GM12878 (cell line): ENCODE measurements around the gene SWI5. TPM values are rescaled to one million over a fixed set of nuclear protein-coding genes. Genes with fewer than 3 reads are reported as not detected.

Experiments used
- ATF2 ChIP-seq: IDR thresholded peaks from 2 replicates; pipeline ENCODE4 v1.6.1; 2012; ENCODE audit warnings: low read length, inconsistent platforms
- BRCA1 ChIP-seq: IDR thresholded peaks from 2 replicates; pipeline ENCODE4 v1.6.1; 2011; ENCODE audit warnings: low read depth, low read length, improper control_type of control experiment
- CREB1 ChIP-seq: IDR thresholded peaks from 2 replicates; pipeline ENCODE4 v1.6.1; 2012; ENCODE audit warnings: low read depth, mild to moderate bottlenecking, inconsistent platforms
- ELK1 ChIP-seq: IDR thresholded peaks from 2 replicates; pipeline ENCODE4 v1.6.1; 2012; ENCODE audit warnings: low read depth, low read length, improper control_type of control experiment
- ETV6 ChIP-seq, 2 experiments: fragments of 450-650 bp in 1 of 2; IDR thresholded peaks in 1 of 2; conservative IDR thresholded peaks in 1 of 2; 2 replicates each; pipeline ENCODE4 v1.6.1; 2014; ENCODE audit warnings: antibody characterized with exemption in 1 of 2, borderline replicate concordance in 1 of 2, low read depth in 1 of 2, mild to moderate bottlenecking in 1 of 2, moderate library complexity in 1 of 2
- HDAC6 ChIP-seq: fragments of 200-600 bp; sonication (generic); IDR thresholded peaks from one replicate; pipeline ENCODE4 v1.8.0; 2017; ENCODE audit warnings: antibody characterized with exemption; ENCODE audit not compliant: unreplicated experiment
- LARP7 ChIP-seq: fragments of 450-650 bp; IDR thresholded peaks from 2 replicates; pipeline ENCODE4 v1.6.1; 2017; ENCODE audit warnings: mild to moderate bottlenecking
- MEF2A ChIP-seq: IDR thresholded peaks from 2 replicates; pipeline ENCODE4 v1.6.1; 2011; ENCODE audit warnings: low read depth, mild to moderate bottlenecking, low read length, moderate library complexity; ENCODE audit not compliant: insufficient read depth
- MYC ChIP-seq: IDR thresholded peaks from 2 replicates; pipeline ENCODE4 v1.6.1; 2011; ENCODE audit warnings: mild to moderate bottlenecking, low read length, moderate library complexity, inconsistent platforms; ENCODE audit not compliant: insufficient read depth, insufficient replicate concordance, insufficient read length, severe bottlenecking
- RELA ChIP-seq: fragments of 450-650 bp; IDR thresholded peaks from 2 replicates; pipeline ENCODE4 v1.8.0; 2014; ENCODE audit warnings: borderline replicate concordance; ENCODE audit not compliant: partially characterized antibody
- SMAD1 ChIP-seq: fragments of 450-650 bp; IDR thresholded peaks from 2 replicates; pipeline ENCODE4 v1.6.1; 2018; ENCODE audit warnings: mild to moderate bottlenecking, low read depth; ENCODE audit not compliant: partially characterized antibody
- TAF1 ChIP-seq: IDR thresholded peaks from 2 replicates; pipeline ENCODE4 v1.6.1; 2011; ENCODE audit warnings: mild to moderate bottlenecking, low read depth, low read length, borderline replicate concordance
- TBL1XR1 ChIP-seq: IDR thresholded peaks from 2 replicates; pipeline ENCODE4 v1.6.1; 2012; ENCODE audit warnings: low read depth, low read length, improper control_type of control experiment
- TCF3 ChIP-seq: IDR thresholded peaks from 2 replicates; pipeline ENCODE4 v1.6.1; 2012; ENCODE audit warnings: low read depth, mild to moderate bottlenecking, low read length, borderline replicate concordance; ENCODE audit not compliant: insufficient read depth
- USF1 ChIP-seq: IDR thresholded peaks from 2 replicates; pipeline ENCODE4 v1.6.1; 2011; ENCODE audit warnings: borderline replicate concordance, low read depth, mild to moderate bottlenecking, moderate library complexity, mixed read lengths, low read length; ENCODE audit not compliant: insufficient read depth; ENCODE audit errors: extremely low read length
- YY1 ChIP-seq: IDR thresholded peaks from 2 replicates; pipeline ENCODE4 v1.6.1; 2011; ENCODE audit warnings: low read depth, mild to moderate bottlenecking, low read length
- ZNF217 ChIP-seq: fragments of 450-650 bp; IDR thresholded peaks from 2 replicates; pipeline ENCODE4 v1.6.1; 2017; ENCODE audit warnings: antibody characterized with exemption, mild to moderate bottlenecking
- ZNF622 ChIP-seq: fragments of 450-650 bp; IDR thresholded peaks from 2 replicates; pipeline ENCODE4 v1.6.1; 2017; ENCODE audit warnings: mild to moderate bottlenecking, inconsistent platforms
- polyA plus RNA-seq, 11 experiments: library from polyadenylated mRNA; depleted of rRNA in 4 of 11; unstranded in 6 of 11; stranded (reverse) in 5 of 11; fragments of >200 nt; fragmentation: Nextera tagmentation in 4 of 11; fragmentation: Illumina TruSeq in 1 of 11; extraction: Ambion mirVana in 4 of 11; extraction: Trizol in 1 of 11; gene quantifications; 1 replicate in 1 of 11; 2 replicates in 10 of 11; pipeline versions ENCODE4 v1.2.1 to v1.2.3, GENCODE V29; 2011 to 2016; ENCODE audit warnings: inconsistent platforms in 2 of 11, missing spikeins in 2 of 11, low read depth in 1 of 11
- total RNA-seq, 4 experiments: library from RNA; depleted of rRNA in 3 of 4; stranded (reverse); fragments of >200 nt in 3 of 4; fragmentation: Illumina TruSeq in 1 of 4; extraction: Trizol in 1 of 4; gene quantifications; 2 replicates each; pipeline versions ENCODE4 v1.2.1 to v1.2.3, GENCODE V29; 2013 to 2021
- TF ChIP-seq, protein P1 (sequence below): IDR thresholded peaks from 2 replicates; pipeline ENCODE4 v1.6.1; 2011; ENCODE audit warnings: borderline replicate concordance, low read depth, mild to moderate bottlenecking, moderate library complexity, low read length; ENCODE audit not compliant: insufficient read depth, poor library complexity, severe bottlenecking
- TF ChIP-seq, protein P2 (sequence below): fragments of 450-650 bp; IDR thresholded peaks from 2 replicates; pipeline ENCODE4 v1.6.1; 2017; ENCODE audit warnings: mild to moderate bottlenecking, moderate library complexity

Gene SWI5
- total and polyA plus RNA-seq, 10 of the 15 experiments (the other 5 are each of a cell fraction or from before 2014, with no cell fraction given), result 13.3 to 36.2 (median 18.1) TPM

GRCh38 chr9:128275198-128276007 is 673 bp upstream of the SWI5 start, which contains the start of gene GOLGA2 (continued):
- TF ChIP-seq BRCA1 (no peak), TCF3 (no peak), LARP7 (no peak), HDAC6 (no peak), ZNF217 (no peak), MYC (no peak), ELK1 (no peak), ETV6 (conservative IDR thresholded peaks at IDR 0.05 in 1 of 2, IDR thresholded peaks at IDR 0.05 in 1 of 2; ENCODE audit: borderline replicate concordance in 1 of 2, low read depth in 1 of 2) (no peak), SMAD1 (no peak), USF1 (no peak), TAF1 (0 out of 2 replicates have a peak, but pooled peaks have one; percentile 17), TBL1XR1 (no peak), ATF2 (no peak), YY1 (no peak), MEF2A (no peak), CREB1 (peak; percentile 80), ZNF622 (no peak), RELA (no peak)
- TF ChIP-seq, protein P1, sequence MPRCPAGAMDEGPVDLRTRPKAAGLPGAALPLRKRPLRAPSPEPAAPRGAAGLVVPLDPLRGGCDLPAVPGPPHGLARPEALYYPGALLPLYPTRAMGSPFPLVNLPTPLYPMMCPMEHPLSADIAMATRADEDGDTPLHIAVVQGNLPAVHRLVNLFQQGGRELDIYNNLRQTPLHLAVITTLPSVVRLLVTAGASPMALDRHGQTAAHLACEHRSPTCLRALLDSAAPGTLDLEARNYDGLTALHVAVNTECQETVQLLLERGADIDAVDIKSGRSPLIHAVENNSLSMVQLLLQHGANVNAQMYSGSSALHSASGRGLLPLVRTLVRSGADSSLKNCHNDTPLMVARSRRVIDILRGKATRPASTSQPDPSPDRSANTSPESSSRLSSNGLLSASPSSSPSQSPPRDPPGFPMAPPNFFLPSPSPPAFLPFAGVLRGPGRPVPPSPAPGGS, result no peak
- TF ChIP-seq, protein P2, sequence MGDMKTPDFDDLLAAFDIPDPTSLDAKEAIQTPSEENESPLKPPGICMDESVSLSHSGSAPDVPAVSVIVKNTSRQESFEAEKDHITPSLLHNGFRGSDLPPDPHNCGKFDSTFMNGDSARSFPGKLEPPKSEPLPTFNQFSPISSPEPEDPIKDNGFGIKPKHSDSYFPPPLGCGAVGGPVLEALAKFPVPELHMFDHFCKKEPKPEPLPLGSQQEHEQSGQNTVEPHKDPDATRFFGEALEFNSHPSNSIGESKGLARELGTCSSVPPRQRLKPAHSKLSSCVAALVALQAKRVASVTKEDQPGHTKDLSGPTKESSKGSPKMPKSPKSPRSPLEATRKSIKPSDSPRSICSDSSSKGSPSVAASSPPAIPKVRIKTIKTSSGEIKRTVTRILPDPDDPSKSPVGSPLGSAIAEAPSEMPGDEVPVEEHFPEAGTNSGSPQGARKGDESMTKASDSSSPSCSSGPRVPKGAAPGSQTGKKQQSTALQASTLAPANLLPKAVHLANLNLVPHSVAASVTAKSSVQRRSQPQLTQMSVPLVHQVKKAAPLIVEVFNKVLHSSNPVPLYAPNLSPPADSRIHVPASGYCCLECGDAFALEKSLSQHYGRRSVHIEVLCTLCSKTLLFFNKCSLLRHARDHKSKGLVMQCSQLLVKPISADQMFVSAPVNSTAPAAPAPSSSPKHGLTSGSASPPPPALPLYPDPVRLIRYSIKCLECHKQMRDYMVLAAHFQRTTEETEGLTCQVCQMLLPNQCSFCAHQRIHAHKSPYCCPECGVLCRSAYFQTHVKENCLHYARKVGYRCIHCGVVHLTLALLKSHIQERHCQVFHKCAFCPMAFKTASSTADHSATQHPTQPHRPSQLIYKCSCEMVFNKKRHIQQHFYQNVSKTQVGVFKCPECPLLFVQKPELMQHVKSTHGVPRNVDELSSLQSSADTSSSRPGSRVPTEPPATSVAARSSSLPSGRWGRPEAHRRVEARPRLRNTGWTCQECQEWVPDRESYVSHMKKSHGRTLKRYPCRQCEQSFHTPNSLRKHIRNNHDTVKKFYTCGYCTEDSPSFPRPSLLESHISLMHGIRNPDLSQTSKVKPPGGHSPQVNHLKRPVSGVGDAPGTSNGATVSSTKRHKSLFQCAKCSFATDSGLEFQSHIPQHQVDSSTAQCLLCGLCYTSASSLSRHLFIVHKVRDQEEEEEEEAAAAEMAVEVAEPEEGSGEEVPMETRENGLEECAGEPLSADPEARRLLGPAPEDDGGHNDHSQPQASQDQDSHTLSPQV, result no peak
